ENCODE results near the gene ZNF536.

- TF ChIP-seq ZNF396 (CRISPR knock-in tag; IDR thresholded peaks at IDR 0.05; ENCODE audit: borderline replicate concordance) (no peak), CTCF (IDR thresholded peaks at IDR 0.05) (no peak), JUN (CRISPR knock-in tag; IDR thresholded peaks at IDR 0.05) (no peak)
These were observed 16.1 kb downstream of the ZNF536 start for GRCh38 chr19:30388327-30388726.
